ENCODE data around the gene BUB1. TPM values are rescaled to one million over a fixed set of nuclear protein-coding genes. Genes with fewer than 3 reads are reported as not detected.
"Not testable (repeated sequence)": the region's sequence is repeated elsewhere in the genome, so short reads cannot be mapped to it uniquely, and the experiment has no call there.

The BUB1 gene
- total RNA-seq, 2 experiments from 2014 or later = 90.8 to 102 TPM

- no peak overlapping the region for H3K27ac Mint-ChIP-seq
- no peaks in the 10 kb centered on the region for H3K27me3 Mint-ChIP-seq
- no peak overlapping the region for H3K4me3 Mint-ChIP-seq
- ChIA-PET CTCF (no interaction called here), POLR2A (no interaction called here)
- intact Hi-C loops (cut with micrococcal nuclease) = no loop called here
- H3K9me3 Mint-ChIP-seq = no peaks in the 10 kb centered on the region
- no peak for DNase-seq
- H3K36me3 Mint-ChIP-seq = peaks cover 34% of the 10 kb centered on the region
- no peaks in the 10 kb centered on the region for H3K4me1 Mint-ChIP-seq (ENCODE audit: low read depth)
These were observed 33.5 kb downstream of the BUB1 start for GRCh38 chr2:110644357-110644756.

GRCh38 chr2:110642360-110642759 lies 35.5 kb downstream of the BUB1 start:
- ChIA-PET CTCF (no interaction called here), POLR2A (no interaction called here)
- peaks cover 41% of the 10 kb centered on the region for H3K36me3 Mint-ChIP-seq

GRCh38 chr2:110639972-110640371 lies 37.9 kb downstream of the BUB1 start:
- CTCF ChIA-PET = no interaction called here

More at GRCh38 chr2:110642360-110642759, 35.5 kb downstream of the BUB1 start:
- no peak for DNase-seq
- Mint-ChIP-seq H3K4me1 (ENCODE audit: low read depth) (no peaks in the 10 kb centered on the region), H3K9me3 (no peaks in the 10 kb centered on the region), H3K4me3 (no peak overlapping the region), H3K27me3 (no peaks in the 10 kb centered on the region), H3K27ac (no peak overlapping the region)
- intact Hi-C loops (cut with micrococcal nuclease) = no loop called here

GRCh38 chr2:110638952-110639695 lies 38.7 kb downstream of the BUB1 start:
- no peaks in the 10 kb centered on the region for H3K9me3 Mint-ChIP-seq
- DNase-seq = no peak
- POLR2A ChIA-PET = no interaction called here
- peaks cover 54% of the 10 kb centered on the region for H3K36me3 Mint-ChIP-seq
- intact Hi-C loops (cut with micrococcal nuclease) = no loop called here
- no peaks in the 10 kb centered on the region for H3K4me1 Mint-ChIP-seq (ENCODE audit: low read depth)
- H3K27me3 Mint-ChIP-seq = no peaks in the 10 kb centered on the region
- H3K4me3 Mint-ChIP-seq = no peak overlapping the region
- no peak overlapping the region for H3K27ac Mint-ChIP-seq
- CTCF ChIA-PET = no interaction called here

More at GRCh38 chr2:110639972-110640371, 37.9 kb downstream of the BUB1 start:
- no peak overlapping the region for H3K27ac Mint-ChIP-seq
- DNase-seq = no peak
- intact Hi-C loops (cut with micrococcal nuclease) = no loop called here
- POLR2A ChIA-PET = no interaction called here
- no peaks in the 10 kb centered on the region for H3K27me3 Mint-ChIP-seq
- peaks cover 51% of the 10 kb centered on the region for H3K36me3 Mint-ChIP-seq
- H3K4me1 Mint-ChIP-seq (ENCODE audit: low read depth) = no peaks in the 10 kb centered on the region
- no peaks in the 10 kb centered on the region for H3K9me3 Mint-ChIP-seq
- no peak overlapping the region for H3K4me3 Mint-ChIP-seq

- ChIA-PET CTCF (no interaction called here), POLR2A (no interaction called here)
- Mint-ChIP-seq H3K27ac (no peak overlapping the region), H3K27me3 (no peaks in the 10 kb centered on the region), H3K4me3 (no peak overlapping the region), H3K4me1 (ENCODE audit: low read depth) (no peaks in the 10 kb centered on the region), H3K9me3 (no peaks in the 10 kb centered on the region), H3K36me3 (peaks cover 51% of the 10 kb centered on the region)
- intact Hi-C loops (cut with micrococcal nuclease) = no loop called here
- DNase-seq = no peak
These were observed 39.9 kb downstream of the BUB1 start for GRCh38 chr2:110638004-110638403.

- no peak for DNase-seq
- no peak overlapping the region for H3K4me3 Mint-ChIP-seq
- no peaks in the 10 kb centered on the region for H3K9me3 Mint-ChIP-seq
- ChIA-PET POLR2A (no interaction called here), CTCF (no interaction called here)
- H3K27me3 Mint-ChIP-seq = no peaks in the 10 kb centered on the region
- intact Hi-C loops (cut with micrococcal nuclease) = no loop called here
- H3K27ac Mint-ChIP-seq = no peak overlapping the region
- peaks cover 46% of the 10 kb centered on the region for H3K36me3 Mint-ChIP-seq
- H3K4me1 Mint-ChIP-seq (ENCODE audit: low read depth) = no peaks in the 10 kb centered on the region
These were observed 40.8 kb downstream of the BUB1 start for GRCh38 chr2:110637093-110637492.

GRCh38 chr2:110635949-110636628 lies 41.8 kb downstream of the BUB1 start:
- DNase-seq; intact Hi-C loops (cut with micrococcal nuclease); H3K27ac Mint-ChIP-seq; H3K4me1 Mint-ChIP-seq (ENCODE audit: low read depth); CTCF ChIA-PET; POLR2A ChIA-PET; H3K4me3 Mint-ChIP-seq; H3K9me3 Mint-ChIP-seq; H3K27me3 Mint-ChIP-seq: not testable (repeated sequence)
- peaks cover 44% of the 10 kb centered on the region for H3K36me3 Mint-ChIP-seq

- intact Hi-C loops (cut with micrococcal nuclease); H3K36me3 Mint-ChIP-seq; H3K9me3 Mint-ChIP-seq; H3K4me3 Mint-ChIP-seq; CTCF ChIA-PET; H3K27ac Mint-ChIP-seq; H3K4me1 Mint-ChIP-seq (ENCODE audit: low read depth); H3K27me3 Mint-ChIP-seq; POLR2A ChIA-PET; DNase-seq: not testable (repeated sequence)
These were observed 50.5 kb downstream of the BUB1 start for GRCh38 chr2:110627348-110627747.

- H3K9me3 Mint-ChIP-seq; H3K36me3 Mint-ChIP-seq; H3K27me3 Mint-ChIP-seq; DNase-seq; CTCF ChIA-PET; POLR2A ChIA-PET; intact Hi-C loops (cut with micrococcal nuclease); H3K4me1 Mint-ChIP-seq (ENCODE audit: low read depth); H3K27ac Mint-ChIP-seq; H3K4me3 Mint-ChIP-seq: not testable (repeated sequence)
These were observed 58.4 kb downstream of the BUB1 start for GRCh38 chr2:110619326-110619939.

GRCh38 chr2:110613927-110614326 lies 63.9 kb downstream of the BUB1 start:
- POLR2A ChIA-PET; CTCF ChIA-PET; H3K27me3 Mint-ChIP-seq; H3K4me3 Mint-ChIP-seq; DNase-seq; H3K4me1 Mint-ChIP-seq (ENCODE audit: low read depth); intact Hi-C loops (cut with micrococcal nuclease); H3K36me3 Mint-ChIP-seq; H3K27ac Mint-ChIP-seq; H3K9me3 Mint-ChIP-seq: not testable (repeated sequence)

GRCh38 chr2:110610613-110611250 lies 67.1 kb downstream of the BUB1 start:
- POLR2A ChIA-PET; H3K27me3 Mint-ChIP-seq; H3K4me3 Mint-ChIP-seq; H3K4me1 Mint-ChIP-seq (ENCODE audit: low read depth); H3K36me3 Mint-ChIP-seq; intact Hi-C loops (cut with micrococcal nuclease); H3K27ac Mint-ChIP-seq; H3K9me3 Mint-ChIP-seq; CTCF ChIA-PET: not testable (repeated sequence)
- DNase-seq = peak; percentile 23

GRCh38 chr2:110609843-110610612 lies 67.8 kb downstream of the BUB1 start:
- POLR2A ChIA-PET; H3K4me1 Mint-ChIP-seq (ENCODE audit: low read depth); intact Hi-C loops (cut with micrococcal nuclease); H3K36me3 Mint-ChIP-seq; H3K4me3 Mint-ChIP-seq; H3K9me3 Mint-ChIP-seq; H3K27me3 Mint-ChIP-seq; H3K27ac Mint-ChIP-seq; CTCF ChIA-PET; DNase-seq: not testable (repeated sequence)

Measured in activated CD4-positive, alpha-beta memory T cell treated with anti-CD3 and anti-CD28 coated beads for 36 hours (primary cell).